Measurements from ENCODE around the gene CNN2.

DNA sequence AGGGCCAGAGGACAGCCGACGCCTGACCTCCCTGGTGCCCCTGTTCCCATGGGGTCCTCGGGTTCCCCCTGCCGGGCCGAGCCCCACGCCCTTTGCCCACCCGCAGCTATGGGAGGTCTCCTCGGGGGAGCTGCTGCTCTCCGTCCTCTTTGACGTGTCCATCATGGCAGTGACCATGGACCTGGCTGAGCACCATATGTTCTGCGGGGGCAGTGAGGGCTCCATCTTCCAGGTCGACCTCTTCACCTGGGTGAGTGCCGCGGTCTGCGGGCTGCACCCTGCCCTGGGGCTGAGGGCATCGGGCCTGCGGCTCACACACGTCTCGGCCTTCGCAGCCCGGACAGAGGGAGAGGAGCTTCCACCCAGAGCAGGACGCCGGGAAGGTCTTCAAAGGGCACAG is 35.7 kb upstream of the CNN2 start:
- TF ChIP-seq BHLHE40 (IDR thresholded peaks at IDR 0.05; ENCODE audit: borderline replicate concordance), result no peak
- no peak for TF ChIP-seq SP1 (IDR thresholded peaks at IDR 0.05)
- TF ChIP-seq TARDBP (IDR thresholded peaks at IDR 0.05), result no peak
- TF ChIP-seq ARNT (IDR thresholded peaks at IDR 0.05), result no peak
